Loucy (cell line): Measurements from ENCODE around the gene SCART1.

Source experiments
- EZH2phosphoT487 ChIP-seq: fragments of 200-600 bp; IDR thresholded peaks from 2 replicates; pipeline ENCODE4 v1.6.1; 2018; ENCODE audit warnings: antibody characterized with exemption, mild to moderate bottlenecking, moderate library complexity, borderline replicate concordance
- TF ChIP-seq, protein P1 (sequence below): fragments of 200-600 bp; sonication (generic); conservative IDR thresholded peaks from 2 replicates; pipeline ENCODE4 v1.5.1; 2014; ENCODE audit warnings: mild to moderate bottlenecking, antibody characterized with exemption, low read length

DNA sequence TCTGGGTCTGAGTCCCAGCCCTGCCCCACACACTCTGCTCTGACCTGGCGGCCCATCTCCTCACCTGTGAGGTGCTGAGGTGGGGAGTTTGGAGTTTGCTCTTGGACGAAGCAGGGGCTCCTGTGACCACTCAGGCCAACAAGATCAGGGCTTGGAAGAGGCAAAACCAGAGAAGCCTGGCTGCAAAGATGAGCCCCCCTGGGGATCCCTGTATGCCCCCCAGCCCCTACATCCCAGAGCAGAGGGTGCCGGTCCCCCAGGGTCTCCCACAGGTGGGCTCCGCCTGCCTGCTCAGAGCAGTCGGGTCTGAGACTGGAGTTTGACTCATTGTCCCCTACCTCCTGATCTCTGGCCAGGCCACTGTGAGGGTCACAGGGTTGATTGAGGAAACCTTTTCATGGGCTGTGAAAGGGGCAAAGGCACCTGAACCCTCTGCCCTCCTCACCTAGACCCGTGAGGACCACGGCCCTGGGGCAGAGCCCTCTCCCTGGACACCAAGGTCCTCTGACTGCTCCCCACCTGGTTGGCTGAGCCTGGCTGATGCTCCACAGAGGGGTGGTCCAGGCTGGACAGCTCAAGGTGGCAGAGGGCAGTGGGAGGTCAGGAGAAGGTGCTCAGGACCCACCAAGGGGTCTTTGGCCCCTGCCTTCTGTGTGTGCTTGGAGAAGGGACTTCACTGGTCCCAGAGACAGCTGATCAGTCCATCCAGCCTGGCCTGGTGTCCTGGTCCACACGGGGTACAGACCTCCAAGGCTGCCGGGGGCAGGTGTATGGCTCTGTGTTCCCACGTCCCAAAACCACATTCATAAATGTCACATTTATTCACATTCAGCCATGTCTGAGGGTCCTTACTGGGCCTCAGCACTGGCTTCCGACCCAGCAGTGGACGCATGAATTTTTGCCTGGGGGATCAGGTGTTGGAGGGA lies 9.1 kb upstream of the SCART1 start:
- TF ChIP-seq, protein P1, sequence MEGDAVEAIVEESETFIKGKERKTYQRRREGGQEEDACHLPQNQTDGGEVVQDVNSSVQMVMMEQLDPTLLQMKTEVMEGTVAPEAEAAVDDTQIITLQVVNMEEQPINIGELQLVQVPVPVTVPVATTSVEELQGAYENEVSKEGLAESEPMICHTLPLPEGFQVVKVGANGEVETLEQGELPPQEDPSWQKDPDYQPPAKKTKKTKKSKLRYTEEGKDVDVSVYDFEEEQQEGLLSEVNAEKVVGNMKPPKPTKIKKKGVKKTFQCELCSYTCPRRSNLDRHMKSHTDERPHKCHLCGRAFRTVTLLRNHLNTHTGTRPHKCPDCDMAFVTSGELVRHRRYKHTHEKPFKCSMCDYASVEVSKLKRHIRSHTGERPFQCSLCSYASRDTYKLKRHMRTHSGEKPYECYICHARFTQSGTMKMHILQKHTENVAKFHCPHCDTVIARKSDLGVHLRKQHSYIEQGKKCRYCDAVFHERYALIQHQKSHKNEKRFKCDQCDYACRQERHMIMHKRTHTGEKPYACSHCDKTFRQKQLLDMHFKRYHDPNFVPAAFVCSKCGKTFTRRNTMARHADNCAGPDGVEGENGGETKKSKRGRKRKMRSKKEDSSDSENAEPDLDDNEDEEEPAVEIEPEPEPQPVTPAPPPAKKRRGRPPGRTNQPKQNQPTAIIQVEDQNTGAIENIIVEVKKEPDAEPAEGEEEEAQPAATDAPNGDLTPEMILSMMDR, result no peak
- no peak for TF ChIP-seq EZH2phosphoT487
